CMK (cell line): Measurements from ENCODE around the gene DIAPH2.
"Not testable (repeated sequence)": the region's sequence is repeated elsewhere in the genome, so short reads cannot be mapped to it uniquely, and the experiment has no call there.

ENCODE experiments used
- DNase-seq: peaks from one replicate; pipeline ENCODE4 v3.0.0-alpha.2; 2010; ENCODE audit warnings: low read depth

DIAPH2 gene

DNA sequence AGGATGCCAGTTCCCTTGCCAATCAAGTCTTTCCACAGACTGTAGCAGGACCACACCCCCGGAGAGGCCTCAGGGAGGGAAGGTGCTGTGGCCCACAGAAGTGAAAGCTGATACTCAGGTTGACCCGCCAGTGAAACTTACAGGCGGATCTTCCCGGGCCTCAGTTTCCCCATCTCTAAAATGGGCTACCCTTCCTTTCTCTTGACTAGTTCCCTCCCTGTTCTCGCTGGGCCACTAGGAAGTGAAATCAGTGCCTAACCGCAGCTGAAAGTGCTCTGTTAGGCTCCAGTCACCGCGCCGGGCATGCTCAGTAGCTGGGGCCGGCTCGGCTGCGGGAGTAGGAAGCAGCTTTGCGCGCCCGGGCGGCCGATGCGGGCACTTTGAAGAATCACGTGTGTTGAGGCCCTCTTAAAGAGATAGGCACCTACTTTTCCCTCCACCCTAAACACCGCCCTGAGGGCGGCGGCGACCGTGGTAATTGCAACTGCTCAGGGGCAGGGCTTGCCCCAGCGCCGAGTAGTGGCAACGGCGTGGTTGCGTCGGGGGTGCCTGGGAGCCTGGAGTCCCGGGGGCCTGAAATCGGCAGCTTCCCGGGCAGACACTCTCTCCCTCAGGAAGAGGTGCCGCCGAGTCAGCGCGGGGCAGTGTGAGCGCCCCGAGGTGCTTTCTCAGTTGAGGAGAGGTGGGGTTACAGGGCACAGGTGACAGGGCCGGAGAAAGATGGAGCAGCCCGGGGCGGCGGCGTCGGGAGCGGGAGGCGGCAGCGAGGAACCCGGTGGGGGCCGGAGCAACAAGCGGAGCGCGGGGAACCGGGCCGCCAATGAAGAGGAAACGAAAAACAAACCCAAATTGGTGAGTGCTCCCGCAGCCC lies at the start of gene DIAPH2:
DIAPH2 (plus strand) TSS at position 504 of the 871 bp plus-strand sequence.
- DNase-seq, result no peak

GRCh38 chrX:96650023-96650422 lies 34.6 kb upstream of the DIAPH2 start:
- DNase-seq, result no peak

DNA sequence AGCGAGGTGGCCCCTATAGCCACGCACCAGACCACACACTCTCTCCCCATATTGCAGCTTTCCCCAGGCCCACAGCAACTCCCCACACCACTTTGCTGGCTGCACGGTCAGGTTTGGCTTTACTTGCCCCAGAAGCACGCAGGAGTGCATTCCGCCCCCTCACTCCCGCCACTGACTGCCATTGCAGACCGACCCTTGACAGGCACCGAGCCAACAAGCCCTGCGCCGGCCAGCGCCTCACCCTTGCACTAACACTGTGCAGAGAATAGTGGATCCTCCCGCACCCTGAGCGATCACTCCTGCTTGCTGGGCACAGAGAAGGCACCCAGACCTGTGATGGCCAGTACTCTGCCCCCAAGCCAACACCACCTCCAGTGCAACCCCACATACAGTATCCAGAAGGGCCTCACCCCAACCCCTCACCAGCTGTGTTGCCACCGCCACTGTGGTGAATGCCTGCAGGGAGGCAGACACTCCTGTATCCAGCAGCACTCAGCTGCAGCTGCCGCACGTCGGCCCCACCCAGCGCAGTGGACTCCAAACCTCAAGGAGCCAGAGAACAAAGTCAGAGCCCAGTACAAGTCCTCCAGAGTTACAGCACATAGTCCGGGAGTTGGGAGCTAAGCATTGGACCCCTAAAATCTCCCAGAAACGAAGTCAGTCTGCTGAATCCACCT lies 28.6 kb upstream of the DIAPH2 start:
- DNase-seq, result no peak

DNA sequence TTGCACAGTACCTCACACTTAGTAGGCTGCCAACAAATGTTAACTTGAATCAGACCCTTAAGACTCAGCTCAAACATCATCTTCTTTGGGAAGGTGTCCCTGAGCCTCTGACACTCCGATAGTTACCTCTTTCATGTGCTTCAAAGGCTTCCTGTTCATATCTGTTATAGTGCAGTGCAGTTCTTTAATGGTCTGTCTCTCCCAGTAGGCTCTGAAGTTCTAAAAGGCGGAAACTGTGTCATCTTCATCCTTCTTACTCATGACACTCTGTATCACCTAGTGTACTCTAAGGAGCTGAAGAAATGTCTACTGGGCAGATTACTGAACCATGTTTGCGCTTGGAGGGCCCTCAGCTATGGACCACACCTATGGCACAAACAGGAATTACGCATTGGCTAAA lies 2.1 kb upstream of the DIAPH2 start:
- DNase-seq, result no peak

DNA sequence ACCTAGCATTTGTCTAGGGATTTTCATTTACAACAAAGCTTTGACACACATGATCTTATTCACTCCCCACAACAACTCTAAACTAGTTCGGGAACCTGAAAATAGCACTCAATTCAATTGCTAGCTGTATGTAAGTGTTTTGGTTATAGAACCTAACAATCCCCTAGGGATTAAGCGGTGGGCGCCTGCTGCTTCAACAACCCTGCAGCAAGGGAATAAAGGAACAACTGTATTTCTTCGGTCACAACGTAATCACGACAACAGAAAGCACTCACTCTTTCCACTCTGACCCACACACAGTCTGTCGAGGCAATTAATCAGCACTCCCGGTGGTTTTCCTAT lies 674 bp upstream of the DIAPH2 start:
- DNase-seq, result no peak

DNA sequence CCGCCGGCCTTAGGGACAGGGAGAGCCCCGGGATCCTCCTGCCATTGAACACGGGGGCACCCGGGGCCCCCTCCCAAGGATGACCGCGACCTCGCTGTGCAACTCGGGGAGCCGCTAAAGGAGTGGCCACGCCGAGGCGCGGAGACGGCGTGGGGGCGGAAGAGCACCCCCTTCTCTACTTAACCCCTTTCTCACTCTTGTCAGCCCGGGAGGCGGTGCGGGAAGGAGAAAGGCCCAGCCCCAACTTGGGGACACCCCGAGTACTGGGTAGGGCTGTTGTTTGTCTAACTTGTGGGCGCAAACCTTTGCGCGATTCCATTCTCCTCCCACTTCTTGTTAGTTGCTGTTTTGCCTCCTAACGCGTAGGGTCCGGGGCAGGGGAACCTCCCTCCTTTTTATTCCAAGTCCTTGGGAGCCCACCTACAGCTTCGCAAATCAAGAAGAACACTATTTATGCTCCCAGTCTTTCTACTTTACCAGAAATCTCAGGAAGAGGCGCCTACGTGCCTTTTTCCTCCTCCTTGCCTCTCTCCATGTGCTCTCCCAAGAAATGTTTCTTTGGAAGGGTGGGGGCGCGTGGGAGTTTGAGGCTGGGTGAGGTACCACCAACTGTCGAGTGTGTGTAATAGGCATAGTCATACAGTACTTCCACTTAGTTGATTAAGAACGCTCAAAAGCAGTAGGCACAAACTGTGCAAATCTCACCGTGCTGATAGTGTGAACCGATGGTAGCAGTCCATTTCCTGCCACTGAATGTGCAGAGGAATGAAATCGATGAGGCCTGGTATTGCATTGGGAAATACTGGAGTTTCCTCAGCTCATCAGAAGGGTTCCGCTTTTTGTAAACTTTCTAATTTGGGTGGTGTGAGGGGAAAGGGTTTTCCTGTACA lies 813 bp downstream of the DIAPH2 start:
- no peak for DNase-seq

- no peak for DNase-seq
Observed at GRCh38 chrX:96687776-96688175, 3.1 kb downstream of the DIAPH2 start.

DNA sequence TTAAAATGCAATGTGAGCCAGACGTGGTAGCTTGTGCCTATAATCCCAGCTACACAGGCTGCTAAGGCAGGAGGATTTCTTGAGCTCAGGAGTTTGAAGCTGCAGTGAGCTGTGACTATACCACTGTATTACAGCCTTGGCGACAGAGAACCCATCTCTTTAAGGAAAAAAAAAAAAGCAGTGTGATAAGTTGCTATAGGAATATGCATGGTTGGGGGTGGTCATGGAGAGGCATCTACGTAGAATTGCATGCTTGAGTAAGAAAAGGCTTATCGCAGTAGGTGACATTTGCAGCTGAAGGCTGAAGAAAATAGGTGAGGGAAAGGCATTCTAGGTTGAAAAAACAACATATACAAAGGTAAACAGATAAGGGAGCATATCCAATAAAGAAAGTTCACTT lies 4.1 kb downstream of the DIAPH2 start:
- no peak for DNase-seq

- no peak for DNase-seq
Observed at GRCh38 chrX:96689991-96690390, 5.3 kb downstream of the DIAPH2 start.

GRCh38 chrX:96692454-96692853 lies 7.8 kb downstream of the DIAPH2 start:
- no peak for DNase-seq

GRCh38 chrX:96692890-96693289 lies 8.2 kb downstream of the DIAPH2 start:
- no peak for DNase-seq

DNA sequence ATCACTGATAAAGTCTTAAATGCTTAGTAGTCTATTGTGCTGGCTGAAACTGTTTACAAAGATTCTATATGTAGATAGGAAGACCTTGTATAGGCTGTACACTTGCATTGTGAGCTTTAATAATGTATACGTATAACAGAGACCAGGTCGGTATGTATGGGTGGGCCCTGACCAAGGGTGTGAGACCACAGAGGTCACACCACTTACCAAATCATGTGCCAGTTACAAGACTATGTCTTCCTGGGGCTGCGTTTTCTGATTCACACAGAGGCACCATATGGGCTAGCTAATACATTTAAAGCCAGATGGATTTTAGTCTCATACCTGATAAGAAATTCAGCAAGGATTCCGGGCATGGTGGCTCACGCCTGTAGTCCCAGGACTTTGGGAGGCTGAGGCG lies 8.8 kb downstream of the DIAPH2 start:
- DNase-seq, result no peak

- DNase-seq, result no peak
Observed at GRCh38 chrX:96696462-96696861, 11.8 kb downstream of the DIAPH2 start.

DNA sequence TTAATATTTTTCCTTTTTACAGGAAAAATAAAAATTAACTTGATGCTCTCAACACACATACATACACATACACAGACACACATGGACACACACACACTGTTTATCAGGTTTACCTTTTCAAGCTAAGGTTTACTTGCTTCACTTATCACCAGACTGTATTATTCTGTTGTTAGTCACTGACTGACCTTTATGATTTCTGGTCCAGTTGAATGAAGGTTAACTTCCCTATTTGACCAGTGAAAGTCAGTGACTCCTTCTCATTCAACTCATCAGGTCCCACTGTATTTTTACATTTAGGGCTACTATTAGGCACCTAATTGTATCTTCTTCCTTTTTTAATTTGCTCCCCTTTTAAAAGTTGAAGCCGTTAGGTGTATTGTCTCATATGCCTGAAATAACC lies 16.0 kb downstream of the DIAPH2 start:
- no peak for DNase-seq

- DNase-seq, result no peak
Observed at GRCh38 chrX:96703379-96703778, 18.7 kb downstream of the DIAPH2 start.

DNA sequence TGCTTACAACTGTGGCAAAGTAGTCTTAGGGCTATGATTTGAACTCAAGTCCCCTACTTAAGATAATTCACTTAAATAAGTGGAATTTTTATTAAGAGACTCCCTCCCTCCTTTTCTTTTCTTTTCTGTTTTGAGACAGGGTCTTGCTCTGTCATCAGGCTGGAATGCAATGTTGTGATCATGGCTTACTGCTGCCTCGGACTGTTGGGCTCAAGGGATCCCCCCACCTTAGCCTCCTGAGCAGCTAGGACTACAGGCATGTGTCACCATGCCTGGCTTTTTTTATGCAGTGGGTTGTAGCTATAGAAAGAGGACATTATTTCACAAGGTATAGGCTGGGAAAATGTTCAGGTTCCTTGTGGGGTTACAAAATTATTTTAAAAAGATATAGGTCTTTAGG lies 19.2 kb downstream of the DIAPH2 start:
- no peak for DNase-seq

DNA sequence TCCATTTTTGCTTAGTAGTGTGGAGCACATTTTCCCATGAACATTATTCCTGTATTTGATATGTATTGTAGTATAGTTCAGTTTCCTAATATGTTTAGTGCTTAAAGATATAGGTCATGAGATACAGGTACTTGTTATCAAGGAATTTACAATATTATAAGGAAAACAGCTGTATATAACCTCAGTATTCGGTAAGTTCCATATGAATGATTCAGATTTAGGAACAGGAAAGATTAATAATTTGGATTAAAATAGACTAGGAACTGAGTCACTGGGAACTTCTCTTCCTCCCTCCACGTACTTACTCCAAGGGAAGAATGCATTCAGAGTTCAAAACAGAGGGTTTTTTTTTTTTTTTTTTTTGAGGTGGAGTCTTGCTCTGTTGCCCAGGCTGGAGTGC lies 20.0 kb downstream of the DIAPH2 start:
- DNase-seq, result no peak

DNA sequence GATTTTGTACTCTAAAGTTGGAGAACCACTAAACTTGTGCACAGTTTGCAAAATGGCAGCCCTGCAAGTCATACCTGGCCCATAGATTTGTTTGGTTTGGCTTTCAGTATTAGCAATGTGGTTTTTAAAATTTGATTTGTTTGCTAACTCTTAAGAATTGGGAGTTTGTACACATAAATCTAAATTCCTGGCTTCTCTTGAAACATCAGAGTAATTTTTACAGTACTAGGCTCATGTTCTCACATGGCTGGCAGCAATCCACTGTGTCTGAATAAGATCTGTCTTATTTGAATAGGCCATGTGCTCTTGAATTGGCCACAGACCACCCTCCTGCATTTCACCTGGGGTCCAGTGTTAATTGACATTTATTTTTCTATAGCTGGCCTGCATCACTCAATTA lies 21.3 kb downstream of the DIAPH2 start:
- DNase-seq, result no peak

DNA sequence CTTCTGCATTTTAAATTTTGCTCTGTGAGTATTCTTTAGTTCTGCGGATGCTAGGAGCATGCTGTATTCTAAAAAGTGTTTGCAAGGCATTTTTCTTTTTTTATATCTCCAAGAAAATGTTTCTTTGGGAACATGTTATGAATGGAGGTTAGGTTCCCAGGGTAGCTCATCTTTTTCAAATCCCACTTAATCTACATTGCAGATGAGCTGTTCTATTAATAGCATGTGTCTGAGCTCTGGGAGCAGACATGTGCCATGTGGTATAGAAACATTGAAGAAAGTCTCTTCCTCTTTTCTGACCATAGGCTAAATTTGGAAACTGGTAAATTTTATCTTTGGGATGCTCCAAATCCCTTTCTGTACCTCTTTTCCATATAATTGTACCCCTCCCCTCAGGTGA lies 23.2 kb downstream of the DIAPH2 start:
- DNase-seq, result no peak

- DNase-seq, result no peak
Observed at GRCh38 chrX:96710031-96710430, 25.4 kb downstream of the DIAPH2 start.

GRCh38 chrX:96713303-96713702 lies 28.7 kb downstream of the DIAPH2 start:
- DNase-seq, result no peak

DNA sequence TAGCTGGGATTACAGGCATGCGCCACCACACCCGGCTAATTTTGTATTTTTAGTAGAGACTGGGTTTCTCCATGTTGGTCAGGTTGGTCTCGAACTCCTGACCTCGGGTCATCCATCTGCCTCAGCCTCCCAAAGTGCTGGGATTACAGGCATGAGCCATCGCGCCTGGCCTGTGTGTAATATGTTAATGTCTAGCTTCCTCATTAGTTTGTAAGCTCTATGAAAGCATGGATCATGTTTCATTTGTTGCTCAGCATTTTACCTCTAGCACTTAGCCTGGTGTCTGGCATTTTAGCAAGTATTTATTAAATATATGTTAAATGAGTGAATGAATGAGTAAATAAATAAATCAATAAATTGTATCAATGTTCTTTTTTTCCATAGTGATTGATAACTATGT lies 29.8 kb downstream of the DIAPH2 start:
- not testable (repeated sequence) for DNase-seq

- no peak for DNase-seq
Observed at GRCh38 chrX:96715481-96715880, 30.8 kb downstream of the DIAPH2 start.
